B cell (primary cell): Measurements from ENCODE around the gene UGT1A6. TPM values are rescaled to one million over a fixed set of nuclear protein-coding genes. Genes with fewer than 3 reads are reported as not detected.

Experiments used
- ATAC-seq: fragments of 200-7000 bp; cut with Tn5 transposase; one replicate; pipeline ENCODE4 v1.10.0; 2021; ENCODE audit warnings: low read depth, mild to moderate bottlenecking, moderate number of reproducible peaks, moderate library complexity
- CTCF ChIA-PET: fragments of 350-600 bp; sonication (Branson Sonifier 250); formaldehyde crosslinking; loops from one replicate; lab custom pipeline; 2021; ENCODE audit warnings: antibody characterized with exemption, inconsistent platforms; lab: Charles Lee
- POLR2A ChIA-PET: fragments of 350-600 bp; sonication (Branson Sonifier 250); formaldehyde crosslinking; loops from one replicate; lab custom pipeline; 2021; ENCODE audit warnings: antibody characterized with exemption; lab: Charles Lee
- DNase-seq: peaks from one replicate; pipeline ENCODE4 v3.0.0; 2013
- H2AFZ ChIP-seq: 2 replicates; pipeline ENCODE4 v1.6.1; 2012; ENCODE audit warnings: mild to moderate bottlenecking, low read depth, low read length; ENCODE audit not compliant: insufficient read depth, poor library complexity, severe bottlenecking
- H3K27ac ChIP-seq, 2 donors: 1 replicate in 1 of 2; 2 replicates in 1 of 2; pipeline ENCODE4 v1.5.1; 2012 to 2013; ENCODE audit warnings: low read length in 2 of 2, mild to moderate bottlenecking in 2 of 2, moderate library complexity in 1 of 2
- H3K27me3 ChIP-seq, 4 experiments: fragments of 200-600 bp in 1 of 4; sonication (generic) in 1 of 4; replicated peaks in 1 of 4; 1 replicate in 2 of 4; 2 replicates in 2 of 4; pipeline versions ENCODE4 v1.6.1 to v1.7.0; 2013 to 2016; ENCODE audit warnings: low read length in 3 of 4, mild to moderate bottlenecking in 2 of 4, mixed read lengths in 1 of 4, moderate library complexity in 1 of 4; ENCODE audit not compliant: insufficient read depth in 4 of 4, control insufficient read depth in 3 of 4; ENCODE audit errors: control extremely low read depth in 1 of 4
- H3K36me3 ChIP-seq, 2 experiments: replicated peaks in 1 of 2; 1 replicate in 1 of 2; 2 replicates in 1 of 2; pipeline versions ENCODE4 v1.6.1 to v1.7.1; 2013; ENCODE audit warnings: low read length in 1 of 2; ENCODE audit not compliant: insufficient read depth in 2 of 2, control insufficient read depth in 1 of 2; ENCODE audit errors: control extremely low read depth in 1 of 2, extremely low read depth in 1 of 2
- H3K4me1 ChIP-seq, 2 donors: fragments of 200-600 bp in 1 of 2; sonication (generic) in 1 of 2; 1 replicate in 1 of 2; 2 replicates in 1 of 2; pipeline versions ENCODE4 v1.5.1 to v1.6.1; 2013 to 2017; ENCODE audit warnings: low read length in 2 of 2; ENCODE audit not compliant: control insufficient read depth in 2 of 2, insufficient read depth in 2 of 2
- H3K4me2 ChIP-seq: replicated peaks from 2 replicates; pipeline ENCODE3; 2012; ENCODE audit warnings: mild to moderate bottlenecking, low read depth, low read length; ENCODE audit not compliant: poor library complexity, severe bottlenecking
- H3K4me3 ChIP-seq, 5 experiments: fragments of 200-600 bp in 1 of 5; sonication (generic) in 1 of 5; 1 replicate in 3 of 5; 2 replicates in 2 of 5; pipeline versions ENCODE4 v1.5.1 to v1.7.0; 2011 to 2016; ENCODE audit warnings: low read length in 4 of 5, mild to moderate bottlenecking in 4 of 5, low read depth in 2 of 5, control low read depth in 1 of 5, moderate library complexity in 1 of 5; ENCODE audit not compliant: insufficient read depth in 1 of 5; ENCODE audit errors: control extremely low read depth in 1 of 5, extremely low read depth in 1 of 5
- H3K79me2 ChIP-seq: fragments of 200-600 bp; sonication (generic); one replicate; pipeline ENCODE4 v1.6.0; 2016; ENCODE audit warnings: low read length; ENCODE audit not compliant: control insufficient read depth, insufficient read depth
- H3K9ac ChIP-seq: fragments of 200-600 bp; sonication (generic); 2 replicates; pipeline ENCODE4 v1.6.1; 2017; ENCODE audit warnings: mild to moderate bottlenecking, low read length, moderate library complexity
- H3K9me3 ChIP-seq, 3 donors: one replicate each; pipeline versions ENCODE4 v1.6.1 to v1.7.1; 2013; ENCODE audit warnings: low read length in 2 of 3; ENCODE audit not compliant: control insufficient read depth in 2 of 3, insufficient read depth in 1 of 3; ENCODE audit errors: control extremely low read depth in 1 of 3
- H4K20me1 ChIP-seq: 2 replicates; pipeline ENCODE4 v1.6.0; 2012; ENCODE audit warnings: mild to moderate bottlenecking, low read length; ENCODE audit not compliant: insufficient read depth, control insufficient read depth, poor library complexity, severe bottlenecking
- H3K27ac Mint-ChIP-seq: one replicate; pipeline ENCODE4 v1.8.0; 2021; ENCODE audit warnings: mixed read lengths
- H3K27me3 Mint-ChIP-seq: one replicate; pipeline ENCODE4 v1.8.0; 2021; ENCODE audit warnings: mixed read lengths
- H3K4me1 Mint-ChIP-seq: one replicate; pipeline ENCODE4 v1.8.0; 2021; ENCODE audit warnings: mixed read lengths
- H3K4me3 Mint-ChIP-seq: one replicate; pipeline ENCODE4 v1.8.0; 2021; ENCODE audit warnings: mixed read lengths
- H3K9me3 Mint-ChIP-seq: one replicate; pipeline ENCODE4 v1.8.0; 2022; ENCODE audit warnings: mixed read lengths; ENCODE audit not compliant: insufficient read depth
- EZH2 ChIP-seq: IDR thresholded peaks from 2 replicates; pipeline ENCODE4 v1.6.1; 2012; ENCODE audit warnings: borderline replicate concordance, low read depth, mild to moderate bottlenecking, moderate library complexity, low read length; ENCODE audit not compliant: insufficient read depth, poor library complexity, severe bottlenecking
- whole genome bisulfite sequencing: methylation state at CpG from one replicate; pipeline ENCODE4 v1.1.5; 2013; ENCODE audit warnings: missing lambda C conversion rate; ENCODE audit not compliant: insufficient coverage; 5-methylcytosine and 5-hydroxymethylcytosine counted together
- intact Hi-C: fragments of 100-400 bp; cut with micrococcal nuclease; formaldehyde crosslinking; loops from one replicate; pipeline ENCODE4 v1.10.0; 2022
- polyA plus RNA-seq: library from polyadenylated mRNA; depleted of rRNA; stranded (reverse); fragments of >200 nt; gene quantifications from 2 replicates; pipeline ENCODE4 v1.2.3, GENCODE V29; 2012
- total RNA-seq, 2 donors: library from RNA; stranded (reverse); fragments of 120-200 nt in 1 of 2; gene quantifications; 1 replicate in 1 of 2; 2 replicates in 1 of 2; pipeline versions ENCODE4 v1.2.3 to v1.2.4, GENCODE V29; 2013 to 2022
- TF ChIP-seq, protein P1 (sequence below): fragments of 200-600 bp; IDR thresholded peaks from one replicate; pipeline ENCODE4 v1.8.0; 2022; ENCODE audit warnings: antibody characterized with exemption, mild to moderate bottlenecking

UGT1A6 gene
- total and polyA plus RNA-seq, 2 donors (not counting 1 experiment from before 2014, with no cell fraction given), result not detected

GRCh38 chr2:233740870-233741269 is 48.2 kb downstream of the UGT1A6 start:
- ChIA-PET CTCF (interaction anchor here (0.6 kb wide), 1 partner anchor 1316 kb away, joined by 5 read pairs; no protein-coding TSS in a partner anchor), POLR2A (no interaction called here)
- Histone ChIP-seq H3K27ac (no peak overlapping the region), H3K4me3 (no peak overlapping the region), H3K36me3 (no peaks in the 10 kb centered on the region), H3K4me2 (no peak overlapping the region), H2AFZ (no peak overlapping the region), H3K27me3 (peaks cover 0 to 2% (median 0%) of the 10 kb centered on the region in 4 experiments), H4K20me1 (no peaks in the 10 kb centered on the region), H3K79me2 (no peaks in the 10 kb centered on the region), H3K9ac (no peak overlapping the region), H3K4me1 (no peaks in the 10 kb centered on the region), H3K9me3 (peaks cover 0 to 8% (median 0%) of the 10 kb centered on the region in 3 donors)
- Mint-ChIP-seq H3K27me3 (peaks cover 45% of the 10 kb centered on the region), H3K27ac (no peak overlapping the region), H3K4me3 (no peak overlapping the region), H3K4me1 (no peaks in the 10 kb centered on the region), H3K9me3 (no peaks in the 10 kb centered on the region)
- DNase-seq, result no peak
- no peak for ATAC-seq
- no CpG with 5 or more reads among the region's 2 CpGs for WGBS
- intact Hi-C loops, result no loop called here
- TF ChIP-seq EZH2, result no peak
- TF ChIP-seq, protein P1, sequence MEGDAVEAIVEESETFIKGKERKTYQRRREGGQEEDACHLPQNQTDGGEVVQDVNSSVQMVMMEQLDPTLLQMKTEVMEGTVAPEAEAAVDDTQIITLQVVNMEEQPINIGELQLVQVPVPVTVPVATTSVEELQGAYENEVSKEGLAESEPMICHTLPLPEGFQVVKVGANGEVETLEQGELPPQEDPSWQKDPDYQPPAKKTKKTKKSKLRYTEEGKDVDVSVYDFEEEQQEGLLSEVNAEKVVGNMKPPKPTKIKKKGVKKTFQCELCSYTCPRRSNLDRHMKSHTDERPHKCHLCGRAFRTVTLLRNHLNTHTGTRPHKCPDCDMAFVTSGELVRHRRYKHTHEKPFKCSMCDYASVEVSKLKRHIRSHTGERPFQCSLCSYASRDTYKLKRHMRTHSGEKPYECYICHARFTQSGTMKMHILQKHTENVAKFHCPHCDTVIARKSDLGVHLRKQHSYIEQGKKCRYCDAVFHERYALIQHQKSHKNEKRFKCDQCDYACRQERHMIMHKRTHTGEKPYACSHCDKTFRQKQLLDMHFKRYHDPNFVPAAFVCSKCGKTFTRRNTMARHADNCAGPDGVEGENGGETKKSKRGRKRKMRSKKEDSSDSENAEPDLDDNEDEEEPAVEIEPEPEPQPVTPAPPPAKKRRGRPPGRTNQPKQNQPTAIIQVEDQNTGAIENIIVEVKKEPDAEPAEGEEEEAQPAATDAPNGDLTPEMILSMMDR, result no peak

GRCh38 chr2:233743464-233744259 is 51.0 kb downstream of the UGT1A6 start:
- intact Hi-C loops, result no loop called here
- no peaks in the 10 kb centered on the region for H3K4me1 Mint-ChIP-seq
- TF ChIP-seq EZH2, result no peak
- TF ChIP-seq, protein P1, result no peak
- Histone ChIP-seq H3K4me2 (no peak overlapping the region), H3K4me1 (no peaks in the 10 kb centered on the region), H3K27ac (no peak overlapping the region), H3K27me3 (peaks cover 0 to 3% (median 0%) of the 10 kb centered on the region in 4 experiments), H3K36me3 (no peaks in the 10 kb centered on the region), H3K9ac (no peak overlapping the region), H3K9me3 (peaks cover 0 to 8% (median 0%) of the 10 kb centered on the region in 3 donors), H4K20me1 (no peaks in the 10 kb centered on the region), H3K4me3 (no peak overlapping the region), H2AFZ (no peak overlapping the region), H3K79me2 (no peaks in the 10 kb centered on the region)
- ChIA-PET CTCF (no interaction called here), POLR2A (no interaction called here)
- no peak for DNase-seq
- H3K4me3 Mint-ChIP-seq, result no peak overlapping the region
- no peaks in the 10 kb centered on the region for H3K9me3 Mint-ChIP-seq
- peaks cover 45% of the 10 kb centered on the region for H3K27me3 Mint-ChIP-seq
- ATAC-seq, result no peak
- no peak overlapping the region for H3K27ac Mint-ChIP-seq
- 96% methylated on average over 41 of the region's 46 CpGs for WGBS
